Measurements from ENCODE around the gene SEL1L3.
"Not testable (repeated sequence)": the region's sequence is repeated elsewhere in the genome, so short reads cannot be mapped to it uniquely, and the experiment has no call there.

SEL1L3 gene

GRCh38 chr4:25862411-25863346 is at the start of gene SEL1L3:
TSS of gene SEL1L3 (minus strand) at chr4:25862988. CDS start at chr4:25862836, 152 bp downstream.
- DNase-seq = no peak

- no peak for DNase-seq
Observed at GRCh38 chr4:25911356-25911755, 48.6 kb upstream of the SEL1L3 start.

- DNase-seq = no peak
Observed at GRCh38 chr4:25908491-25908901, 45.7 kb upstream of the SEL1L3 start.

DNA sequence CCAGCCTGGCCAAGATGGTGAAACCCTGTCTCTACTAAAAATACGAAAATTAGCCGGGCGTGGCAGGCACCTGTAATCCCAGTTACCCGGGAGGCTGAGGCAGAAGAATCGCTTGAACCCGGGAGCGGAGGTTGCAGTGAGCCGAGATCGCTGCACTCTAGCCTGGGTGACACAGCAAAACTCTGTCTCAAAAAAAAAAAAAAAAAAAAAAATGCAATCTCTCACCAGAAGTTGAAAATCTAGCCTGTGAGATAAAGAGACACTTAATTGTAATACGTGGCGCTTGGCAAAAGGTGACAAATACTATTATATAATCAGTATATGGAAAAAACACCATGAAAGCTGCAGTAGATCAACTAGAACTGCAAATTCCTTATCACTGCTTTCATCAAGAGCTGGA is 43.3 kb upstream of the SEL1L3 start:
- DNase-seq = not testable (repeated sequence)

DNA sequence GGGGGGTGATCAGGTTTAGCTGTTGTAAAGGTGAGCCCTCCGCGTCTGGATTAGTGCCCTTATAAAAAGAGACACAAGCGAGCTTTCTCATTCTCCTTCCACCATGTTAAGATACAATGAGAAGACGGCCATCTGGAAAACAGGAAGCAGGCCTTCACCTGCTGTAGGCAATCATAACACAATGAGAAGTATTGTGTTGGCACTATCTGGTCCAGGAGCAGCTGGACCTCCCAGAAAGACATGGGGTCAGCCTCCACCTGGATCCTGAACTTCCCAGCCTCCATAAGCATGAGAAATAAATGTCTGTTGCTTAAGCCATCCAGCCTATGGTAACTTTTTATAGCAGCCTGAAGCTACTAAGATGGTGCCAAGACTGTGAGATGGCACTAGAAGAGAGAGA is 42.6 kb upstream of the SEL1L3 start:
- no peak for DNase-seq

DNA sequence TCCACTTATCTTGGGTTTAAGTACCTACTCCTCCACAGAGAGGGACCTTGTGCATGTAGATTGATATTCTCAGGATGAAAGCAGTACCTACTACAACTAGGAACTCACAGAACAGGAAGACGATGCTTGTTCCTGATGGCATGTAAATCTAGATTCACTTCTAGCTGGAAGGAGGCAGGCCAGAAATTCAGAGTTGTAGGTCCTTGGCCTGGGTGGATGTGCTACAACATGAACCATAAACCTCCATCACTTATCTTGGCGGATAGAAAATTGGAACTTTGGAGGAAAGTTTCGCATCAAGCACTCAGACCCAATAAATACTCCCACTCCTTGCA is 41.9 kb upstream of the SEL1L3 start:
- DNase-seq = no peak

DNA sequence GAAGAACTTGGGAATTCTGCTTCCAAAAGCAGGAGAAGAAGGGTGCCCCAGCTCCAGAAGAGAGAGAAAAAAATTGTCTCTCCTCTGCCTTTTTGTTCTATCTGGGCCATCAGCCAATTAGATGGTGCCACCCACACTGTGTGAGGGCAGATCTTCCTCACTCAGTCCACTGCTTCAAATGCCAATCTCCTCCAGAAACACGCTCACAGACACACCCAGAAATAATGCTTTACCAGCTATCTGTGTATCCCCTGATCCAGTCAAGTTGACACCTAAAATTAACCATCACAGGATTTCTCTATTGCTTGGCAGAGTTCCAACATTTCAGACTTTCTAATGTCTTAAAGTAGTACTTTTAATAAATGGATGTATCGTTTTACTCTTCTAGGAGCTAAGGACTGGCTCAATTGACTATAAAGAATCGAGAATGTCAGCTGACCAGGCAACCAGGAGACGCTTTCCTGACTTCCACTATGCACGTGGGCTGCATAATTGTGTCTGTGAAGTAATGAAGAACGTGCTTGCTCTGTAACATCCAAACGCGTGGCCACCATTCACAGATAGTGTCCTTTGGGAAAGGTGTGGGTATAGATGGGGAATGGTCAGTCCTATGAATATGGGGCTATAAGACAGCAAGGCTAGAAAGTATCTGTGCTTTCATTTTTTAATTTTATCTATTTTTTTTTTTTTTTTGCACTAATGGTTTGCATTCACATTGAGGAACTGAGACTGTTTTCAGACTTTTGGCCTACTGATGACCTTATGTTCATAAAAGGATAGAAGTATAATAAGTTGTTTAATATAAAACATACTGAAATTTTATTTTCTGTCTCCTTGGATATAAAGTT is 41.3 kb upstream of the SEL1L3 start:
- DNase-seq = no peak

- DNase-seq = no peak
Observed at GRCh38 chr4:25901030-25901430, 38.2 kb upstream of the SEL1L3 start.

GRCh38 chr4:25900310-25900709 is 37.5 kb upstream of the SEL1L3 start:
- DNase-seq = no peak

GRCh38 chr4:25896776-25897539 is 34.2 kb upstream of the SEL1L3 start:
- DNase-seq = no peak

DNA sequence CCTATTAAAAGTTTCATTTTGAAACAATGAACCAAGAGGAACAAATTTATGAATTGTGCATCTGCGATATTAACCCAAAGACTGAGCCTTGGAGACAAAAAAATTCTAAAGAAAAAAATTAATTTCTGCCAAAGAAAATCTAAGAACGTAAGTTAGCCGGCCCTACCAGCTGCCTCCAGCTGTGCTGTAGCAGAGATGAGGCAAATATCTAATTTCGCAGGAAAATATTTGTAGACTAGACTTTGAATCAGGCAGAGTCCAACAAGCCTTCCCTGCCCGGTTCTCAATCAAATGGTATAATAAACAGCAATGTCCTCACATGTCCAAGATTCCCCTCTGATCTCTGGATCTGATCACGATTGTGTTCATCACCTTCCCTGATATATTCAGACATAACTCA is 30.0 kb upstream of the SEL1L3 start:
- no peak for DNase-seq

GRCh38 chr4:25890571-25891485 is 28.0 kb upstream of the SEL1L3 start:
- no peak for DNase-seq

DNA sequence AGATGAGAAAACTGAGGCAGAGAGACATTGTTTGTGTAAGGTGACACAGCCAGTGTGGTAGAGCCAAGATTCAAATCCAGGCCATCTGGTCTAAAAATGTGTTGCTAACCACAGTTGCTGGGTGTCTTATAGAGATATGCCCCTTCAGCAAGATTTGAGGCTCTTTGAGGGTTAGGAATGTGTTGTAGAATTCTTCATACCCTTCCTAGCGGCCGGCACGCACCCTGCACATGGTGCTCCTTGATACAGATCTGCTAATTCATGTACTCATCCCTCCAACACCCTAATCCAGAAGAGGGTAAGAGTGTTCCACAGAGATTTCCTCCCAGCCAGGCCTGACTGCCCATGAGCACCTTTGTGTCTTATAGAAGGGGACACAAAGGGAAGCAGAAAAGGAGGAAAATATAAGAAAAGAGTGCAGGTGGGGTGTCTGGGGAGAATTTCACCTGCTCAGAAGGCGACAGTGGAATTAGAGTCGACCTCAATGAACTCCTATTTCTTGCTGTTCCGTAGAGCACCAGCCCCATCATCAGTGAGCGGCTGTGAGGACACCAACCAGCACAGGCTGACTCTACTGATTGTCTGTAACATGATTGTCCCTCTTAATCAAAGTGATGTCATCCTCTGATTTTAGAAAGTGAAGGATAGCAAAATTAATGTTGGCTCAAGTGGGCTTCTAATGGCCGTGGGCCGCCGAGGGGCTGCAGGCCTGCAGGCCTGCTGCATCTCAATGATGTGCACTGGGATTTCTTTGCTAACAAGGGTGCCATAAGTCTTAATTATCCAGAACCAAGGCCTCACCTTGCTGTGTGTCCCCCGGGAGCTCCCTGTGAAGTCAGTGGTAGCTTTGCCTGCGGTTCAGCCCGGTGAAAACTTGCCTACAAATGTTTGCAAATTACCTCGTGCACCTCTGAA is 27.1 kb upstream of the SEL1L3 start:
- no peak for DNase-seq

DNA sequence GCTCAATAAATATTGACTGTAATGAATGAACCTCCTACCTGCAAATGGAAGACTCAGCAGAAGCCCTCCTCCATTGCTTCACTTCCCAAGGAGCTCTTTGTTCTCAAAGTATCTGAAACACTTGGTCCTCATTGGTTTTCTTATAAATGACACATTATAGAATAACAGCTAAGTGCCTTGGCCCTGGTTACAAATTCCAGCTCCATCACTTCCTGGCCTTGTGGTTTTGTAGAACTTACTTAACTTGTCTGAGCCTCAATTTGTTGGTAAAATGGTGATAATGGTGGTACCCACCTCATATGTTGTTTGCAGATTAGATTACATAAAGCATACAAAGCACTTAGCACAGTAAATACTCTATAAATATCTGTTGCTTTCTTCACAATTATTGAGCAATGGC is 26.0 kb upstream of the SEL1L3 start:
- DNase-seq = no peak

- DNase-seq = no peak
Observed at GRCh38 chr4:25884031-25884782, 21.4 kb upstream of the SEL1L3 start.

DNA sequence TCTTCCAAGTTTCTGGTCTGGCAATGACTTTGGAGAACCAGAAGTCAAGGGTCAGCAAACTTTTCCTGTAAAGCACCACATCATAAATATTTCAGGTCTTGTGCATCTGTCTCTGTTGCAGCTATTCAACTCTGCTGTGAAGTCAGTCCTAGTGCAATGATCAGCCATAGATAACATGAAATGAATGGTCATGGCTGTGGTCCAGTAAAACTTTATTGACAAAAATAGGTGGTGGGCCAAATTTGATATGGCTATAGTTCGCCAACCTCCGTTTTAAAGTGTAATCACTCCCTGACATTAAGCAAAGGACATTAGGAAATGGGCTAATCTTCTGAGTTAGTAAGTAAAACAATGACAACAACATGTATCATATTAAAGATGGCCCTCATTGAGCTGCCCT is 20.8 kb upstream of the SEL1L3 start:
- no peak for DNase-seq

- no peak for DNase-seq
Observed at GRCh38 chr4:25882226-25882625, 19.4 kb upstream of the SEL1L3 start.

GRCh38 chr4:25881193-25881592 is 18.4 kb upstream of the SEL1L3 start:
- DNase-seq = no peak

- no peak for DNase-seq
Observed at GRCh38 chr4:25879991-25880651, 17.3 kb upstream of the SEL1L3 start.

- no peak for DNase-seq
Observed at GRCh38 chr4:25879587-25879986, 16.8 kb upstream of the SEL1L3 start.

Measured in NCI-H1048 (cell line).